ENCODE measurements around the gene GCNT1. TPM values are rescaled to one million over a fixed set of nuclear protein-coding genes. Genes with fewer than 3 reads are reported as not detected.
"Not testable (repeated sequence)": the region's sequence is repeated elsewhere in the genome, so short reads cannot be mapped to it uniquely, and the experiment has no call there.

Gene GCNT1
- total and polyA plus RNA-seq, 2 donors from 2014 or later = 0.88 to 8.3 TPM

GRCh38 chr9:76433406-76433805 is 25.6 kb upstream of the GCNT1 start:
- no peaks in the 10 kb centered on the region for H3K4me1 ChIP-seq (ENCODE audit: control insufficient read depth in 2 of 3, insufficient read depth in 2 of 3, low read depth in 1 of 3, low read length in 3 of 3)
- DNase-seq = no peak
- no peak overlapping the region for H3K27ac ChIP-seq (ENCODE audit: low read depth in 2 of 2, low read length in 2 of 2)
- intact Hi-C loops (cut with DNase I) = no loop called here
- no peak for TF ChIP-seq CTCF (IDR thresholded peaks at IDR 0.05; ENCODE audit: borderline replicate concordance, extremely low read depth, insufficient read depth)
- H3K4me3 ChIP-seq (ENCODE audit: low read length in 3 of 3) = no peak overlapping the region
- H3K9ac ChIP-seq (ENCODE audit: low read length in 3 of 3) = no peak overlapping the region
- no peaks in the 10 kb centered on the region for H3K9me3 ChIP-seq (ENCODE audit: control insufficient read depth in 2 of 3, insufficient read depth in 1 of 3, low read length in 3 of 3)
- FAIRE-seq = no peak
- H3K36me3 ChIP-seq (ENCODE audit: control insufficient read depth in 2 of 3, insufficient read depth in 3 of 3, low read length in 3 of 3) = no peaks in the 10 kb centered on the region
- H3K27me3 ChIP-seq (ENCODE audit: control insufficient read depth, insufficient read depth, low read length) = no peaks in the 10 kb centered on the region

GRCh38 chr9:76433836-76434235 is 25.1 kb upstream of the GCNT1 start:
- intact Hi-C loops (cut with DNase I) = no loop called here
- Histone ChIP-seq H3K27me3 (ENCODE audit: control insufficient read depth, insufficient read depth, low read length) (no peaks in the 10 kb centered on the region), H3K9ac (ENCODE audit: low read length in 3 of 3) (no peak overlapping the region), H3K4me3 (ENCODE audit: low read length in 3 of 3) (no peak overlapping the region), H3K9me3 (ENCODE audit: control insufficient read depth in 2 of 3, insufficient read depth in 1 of 3, low read length in 3 of 3) (no peaks in the 10 kb centered on the region), H3K36me3 (ENCODE audit: control insufficient read depth in 2 of 3, insufficient read depth in 3 of 3, low read length in 3 of 3) (no peaks in the 10 kb centered on the region), H3K27ac (ENCODE audit: low read depth in 2 of 2, low read length in 2 of 2) (no peak overlapping the region), H3K4me1 (ENCODE audit: control insufficient read depth in 2 of 3, insufficient read depth in 2 of 3, low read depth in 1 of 3, low read length in 3 of 3) (no peaks in the 10 kb centered on the region)
- DNase-seq (no peak), FAIRE-seq (no peak)
- TF ChIP-seq CTCF (IDR thresholded peaks at IDR 0.05; ENCODE audit: borderline replicate concordance, extremely low read depth, insufficient read depth) = no peak

GRCh38 chr9:76434897-76435296 is 24.1 kb upstream of the GCNT1 start:
- intact Hi-C loops (cut with DNase I); H3K9me3 ChIP-seq (ENCODE audit: control insufficient read depth in 2 of 3, insufficient read depth in 1 of 3, low read length in 3 of 3); DNase-seq; H3K4me3 ChIP-seq (ENCODE audit: low read length in 3 of 3); H3K4me1 ChIP-seq (ENCODE audit: control insufficient read depth in 2 of 3, insufficient read depth in 2 of 3, low read depth in 1 of 3, low read length in 3 of 3); H3K9ac ChIP-seq (ENCODE audit: low read length in 3 of 3); H3K27ac ChIP-seq (ENCODE audit: low read depth in 2 of 2, low read length in 2 of 2); H3K27me3 ChIP-seq (ENCODE audit: control insufficient read depth, insufficient read depth, low read length); FAIRE-seq; H3K36me3 ChIP-seq (ENCODE audit: control insufficient read depth in 2 of 3, insufficient read depth in 3 of 3, low read length in 3 of 3): not testable (repeated sequence)

GRCh38 chr9:76437017-76437699 is 21.8 kb upstream of the GCNT1 start:
- H3K9me3 ChIP-seq (ENCODE audit: control insufficient read depth in 2 of 3, insufficient read depth in 1 of 3, low read length in 3 of 3); intact Hi-C loops (cut with DNase I); FAIRE-seq: not testable (repeated sequence)

More at GRCh38 chr9:76437017-76437699, 21.8 kb upstream of the GCNT1 start:
- not testable (repeated sequence) for H3K4me1 ChIP-seq (ENCODE audit: control insufficient read depth in 2 of 3, insufficient read depth in 2 of 3, low read depth in 1 of 3, low read length in 3 of 3); H3K4me3 ChIP-seq (ENCODE audit: low read length in 3 of 3); H3K9ac ChIP-seq (ENCODE audit: low read length in 3 of 3); H3K27ac ChIP-seq (ENCODE audit: low read depth in 2 of 2, low read length in 2 of 2); H3K36me3 ChIP-seq (ENCODE audit: control insufficient read depth in 2 of 3, insufficient read depth in 3 of 3, low read length in 3 of 3); DNase-seq; H3K27me3 ChIP-seq (ENCODE audit: control insufficient read depth, insufficient read depth, low read length)

All from kidney (tissue), 14 donors.